GM18951 (cell line): ENCODE measurements around the gene MEGF11.

ENCODE experiments used
- POLR2A ChIP-seq: IDR thresholded peaks from 4 replicates; pipeline ENCODE4 v1.6.1; 2011; ENCODE audit warnings: mild to moderate bottlenecking; ENCODE audit not compliant: insufficient read length, insufficient read depth; ENCODE audit errors: extremely low read depth
- in situ Hi-C: fragments of 300-500 bp; cut with MboI; formaldehyde crosslinking; loops from one replicate; pipeline ENCODE4 v1.12.0; 2022; ENCODE audit warnings: low sequenced_read_pairs, mixed read lengths, inconsistent platforms; ENCODE audit not compliant: unreplicated experiment

MEGF11 gene

GRCh38 chr15:66068801-66069200, 184.7 kb downstream of the MEGF11 start:
- in situ Hi-C loops: no loop called here
- TF ChIP-seq POLR2A: no peak

DNA sequence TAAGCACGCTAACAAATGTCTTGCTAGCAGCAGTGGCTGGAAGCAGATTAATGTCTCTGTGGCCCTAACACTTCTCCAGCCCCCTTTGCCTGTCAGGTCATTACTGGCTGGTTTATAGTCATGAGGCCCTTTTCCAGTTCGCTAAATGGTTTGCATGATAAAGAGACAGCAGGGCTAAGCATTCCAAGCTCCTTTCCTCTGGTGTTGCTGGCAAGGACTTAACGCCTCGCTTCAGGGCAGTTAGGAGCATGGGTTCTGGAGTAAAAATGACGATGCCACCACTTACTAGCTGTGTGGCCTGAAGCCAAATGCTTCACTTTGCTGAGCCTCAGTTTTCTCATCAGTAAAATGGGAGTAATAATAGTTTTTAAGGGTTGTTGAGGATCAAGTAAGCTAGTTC, 185.9 kb downstream of the MEGF11 start:
- in situ Hi-C loops: no loop called here
- TF ChIP-seq POLR2A: no peak

DNA sequence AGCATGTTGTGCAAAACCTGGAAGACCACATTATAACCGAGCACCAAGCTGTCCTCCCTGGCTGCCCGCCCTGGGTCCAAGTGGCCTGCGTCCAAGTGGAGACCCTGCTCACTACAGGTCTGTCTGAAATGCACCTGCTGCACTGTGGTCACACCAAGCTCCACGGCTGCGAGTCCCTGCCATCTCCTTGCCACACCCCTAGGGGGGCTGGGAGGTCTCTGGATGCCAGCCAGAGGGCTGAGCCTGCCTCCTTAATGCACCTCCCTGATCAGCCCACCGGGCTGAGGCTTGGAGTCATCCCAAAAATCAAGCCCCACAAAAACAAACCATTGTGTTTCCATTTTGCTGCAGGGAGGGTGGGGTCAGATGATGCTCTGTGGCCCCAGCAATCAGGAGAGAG, 187.1 kb downstream of the MEGF11 start:
- no peak for TF ChIP-seq POLR2A
- in situ Hi-C loops: no loop called here

GRCh38 chr15:66066005-66066404, 187.5 kb downstream of the MEGF11 start:
- in situ Hi-C loops: no loop called here
- no peak for TF ChIP-seq POLR2A

- TF ChIP-seq POLR2A: no peak
Measured at GRCh38 chr15:66065325-66065724, 188.2 kb downstream of the MEGF11 start.

GRCh38 chr15:66063147-66063546, 190.4 kb downstream of the MEGF11 start:
- TF ChIP-seq POLR2A: no peak
- in situ Hi-C loops: no loop called here

More at GRCh38 chr15:66065325-66065724, 188.2 kb downstream of the MEGF11 start:
- in situ Hi-C loops: no loop called here

- no peak for TF ChIP-seq POLR2A
- in situ Hi-C loops: no loop called here
Measured at GRCh38 chr15:66057089-66057488, 196.5 kb downstream of the MEGF11 start.

- no peak for TF ChIP-seq POLR2A
- in situ Hi-C loops: no loop called here
Measured at GRCh38 chr15:66053991-66054390, 199.6 kb downstream of the MEGF11 start.

DNA sequence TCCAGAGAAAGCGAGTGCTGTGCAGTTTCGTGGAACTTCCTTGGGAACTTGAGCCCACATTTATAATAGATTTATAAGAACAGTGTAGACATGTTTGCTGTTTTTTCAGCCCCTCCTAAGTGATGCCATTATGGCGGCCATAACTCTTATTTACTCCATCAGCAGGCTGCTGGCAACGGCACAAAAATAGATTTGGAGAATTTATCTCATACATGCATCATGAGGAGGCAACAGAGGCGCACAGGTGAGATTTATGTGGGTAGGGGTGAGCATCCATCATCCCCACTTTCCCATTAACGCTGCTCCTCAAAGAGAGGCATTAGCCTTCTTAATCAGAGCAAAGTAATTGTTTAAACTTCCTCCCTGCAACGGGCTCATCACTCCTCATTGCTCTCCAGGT, 201.7 kb downstream of the MEGF11 start:
- TF ChIP-seq POLR2A: no peak
- in situ Hi-C loops: no loop called here

DNA sequence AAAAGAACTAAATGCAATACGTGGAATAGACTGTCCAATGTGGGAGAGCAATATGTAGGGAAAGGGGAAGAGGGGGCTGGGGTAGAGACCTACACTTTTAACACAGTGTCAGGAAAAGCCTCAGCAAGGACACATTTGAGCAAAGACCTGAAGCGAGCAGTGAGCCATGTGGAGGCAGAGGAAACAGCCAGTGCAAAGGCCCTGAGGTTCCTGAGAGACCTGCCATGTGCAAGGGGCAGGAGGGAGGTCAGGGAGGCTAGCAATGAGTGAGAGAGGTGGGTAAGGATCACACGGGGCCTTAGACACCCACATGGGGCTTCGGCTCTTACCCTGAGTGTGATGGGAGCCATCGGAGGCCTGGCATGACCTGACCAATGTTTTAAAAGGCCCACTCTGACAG, 203.3 kb downstream of the MEGF11 start:
- in situ Hi-C loops: no loop called here
- TF ChIP-seq POLR2A: no peak

DNA sequence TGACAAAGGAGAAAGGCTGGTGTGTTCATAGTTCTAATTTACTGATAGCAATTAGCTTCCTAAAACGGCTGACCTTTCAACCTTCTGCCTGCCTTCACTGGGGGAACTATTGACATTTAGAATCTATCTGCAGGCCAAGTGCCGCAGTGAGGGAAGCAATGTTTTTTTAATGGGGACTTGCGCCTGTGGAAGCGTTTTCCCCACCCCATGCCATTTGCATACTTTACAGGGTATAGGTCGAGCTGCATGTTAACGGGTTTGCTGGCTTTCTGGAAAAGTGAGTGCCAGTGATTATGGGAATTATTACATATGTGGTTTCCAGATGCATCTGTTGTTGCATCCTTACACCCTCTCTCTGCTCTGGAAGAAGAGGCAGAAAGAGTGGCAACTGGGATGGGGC, 204.2 kb downstream of the MEGF11 start:
- TF ChIP-seq POLR2A: no peak
- in situ Hi-C loops: no loop called here

DNA sequence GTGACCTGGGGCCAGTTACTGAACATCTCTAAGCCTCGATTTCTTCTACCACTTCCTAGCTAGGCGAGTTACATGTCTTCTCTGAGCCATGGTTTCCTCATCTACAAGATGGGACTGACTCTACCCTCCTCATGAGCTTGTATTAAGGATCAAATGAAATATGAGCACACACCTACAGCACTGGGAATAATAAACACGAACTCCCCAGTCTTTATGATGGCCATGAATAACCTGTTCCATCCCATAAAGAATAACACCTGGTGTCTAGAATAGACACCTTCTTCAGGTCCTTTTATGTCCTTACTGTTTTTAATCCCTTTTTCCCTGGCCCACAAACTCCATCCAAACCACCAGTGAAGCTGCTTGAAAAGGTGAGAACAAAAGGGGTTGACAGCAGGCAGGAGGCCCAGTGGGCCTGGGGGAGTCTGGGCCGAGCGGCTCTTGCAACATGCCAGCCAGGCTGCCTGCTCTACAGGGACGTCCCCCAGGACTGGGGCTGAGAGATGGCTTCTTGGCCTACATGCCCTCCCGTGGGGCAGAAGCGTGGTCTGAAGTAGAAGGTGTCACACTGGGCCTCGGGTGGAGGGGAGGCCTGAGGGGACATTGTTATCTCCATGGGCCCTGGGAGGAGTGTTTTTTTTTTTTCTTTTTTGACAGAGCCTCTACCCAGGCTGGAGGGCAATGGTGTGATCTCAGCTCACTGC, 206.1 kb downstream of the MEGF11 start:
- no peak for TF ChIP-seq POLR2A
- in situ Hi-C loops: no loop called here

DNA sequence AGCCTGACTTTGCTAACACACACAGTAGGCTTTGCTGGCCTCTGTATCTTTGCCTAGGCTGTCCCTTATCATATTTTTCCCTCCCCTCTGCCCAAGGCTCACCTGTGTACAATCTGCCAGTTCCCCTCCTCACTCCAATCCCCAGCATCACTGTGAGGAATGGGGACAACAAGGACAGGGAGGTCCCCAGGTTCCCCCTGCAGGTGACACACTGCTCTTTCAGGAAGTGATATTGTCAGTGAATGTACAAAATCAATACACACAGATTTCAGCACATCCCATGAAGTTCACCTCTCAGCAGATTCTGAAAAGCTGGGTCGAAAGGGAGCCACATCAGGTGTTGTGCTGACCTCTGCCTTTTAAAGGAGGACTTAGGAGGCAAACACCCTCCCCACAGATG, 206.8 kb downstream of the MEGF11 start:
- TF ChIP-seq POLR2A: no peak
- in situ Hi-C loops: no loop called here

DNA sequence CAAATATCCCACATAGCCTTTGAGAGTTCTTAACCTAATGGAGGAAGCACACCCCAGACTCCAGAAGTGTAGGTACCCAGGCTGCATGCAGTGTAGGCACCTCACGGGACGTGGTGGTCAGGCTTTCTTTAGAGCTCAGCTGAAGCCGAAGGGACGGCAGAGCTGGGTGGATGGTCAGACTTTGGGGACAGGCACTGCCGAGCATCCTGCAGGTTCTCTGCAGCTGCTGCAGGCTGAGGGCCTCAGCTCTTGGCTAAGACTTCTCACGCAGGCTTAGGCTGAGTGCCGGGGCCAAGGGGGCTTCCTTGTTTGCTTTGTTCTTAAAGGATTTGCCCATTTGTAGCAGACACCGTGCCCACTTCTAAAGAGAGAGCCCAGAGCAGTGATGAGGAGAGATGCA, 207.2 kb downstream of the MEGF11 start:
- no peak for TF ChIP-seq POLR2A
- in situ Hi-C loops: no loop called here

GRCh38 chr15:66045542-66045941, 208.0 kb downstream of the MEGF11 start:
- TF ChIP-seq POLR2A: no peak
- in situ Hi-C loops: no loop called here
